Activated T-cell treated with anti-CD3 and anti-CD28 coated beads, Interleukin-2, amount 50 U/mL, for 24 hours (primary cell): ENCODE measurements around the gene ZAP70.
"Not testable (repeated sequence)": the region's sequence is repeated elsewhere in the genome, so short reads cannot be mapped to it uniquely, and the experiment has no call there.

ENCODE experiments used
- DNase-seq: peaks from one replicate; pipeline ENCODE4 v3.0.0-alpha.2; 2020
- H3K27ac Mint-ChIP-seq: 2 replicates; pipeline ENCODE4 v1.8.0; 2020; ENCODE audit warnings: mild to moderate bottlenecking, mixed read lengths
- H3K27me3 Mint-ChIP-seq: 2 replicates; pipeline ENCODE4 v1.8.0; 2020; ENCODE audit warnings: mixed read lengths
- H3K36me3 Mint-ChIP-seq: 2 replicates; pipeline ENCODE4 v1.8.0; 2020; ENCODE audit warnings: low read depth, mixed read lengths
- H3K4me1 Mint-ChIP-seq: 2 replicates; pipeline ENCODE4 v1.8.0; 2020; ENCODE audit warnings: low read depth, mixed read lengths
- H3K4me3 Mint-ChIP-seq: 2 replicates; pipeline ENCODE4 v1.8.0; 2020; ENCODE audit warnings: mild to moderate bottlenecking, moderate library complexity, mixed read lengths
- H3K9me3 Mint-ChIP-seq: 2 replicates; pipeline ENCODE4 v1.8.0; 2020; ENCODE audit warnings: mixed read lengths

ZAP70 gene

GRCh38 chr2:97706708-97707345 lies 6.5 kb upstream of the ZAP70 start:
- Mint-ChIP-seq H3K36me3 (peaks cover 2% of the 10 kb centered on the region), H3K27ac (no peak overlapping the region), H3K4me1 (peaks cover 19% of the 10 kb centered on the region), H3K9me3 (no peaks in the 10 kb centered on the region), H3K4me3 (no peak overlapping the region), H3K27me3 (no peaks in the 10 kb centered on the region)
- peak; percentile 6 for DNase-seq

DNA sequence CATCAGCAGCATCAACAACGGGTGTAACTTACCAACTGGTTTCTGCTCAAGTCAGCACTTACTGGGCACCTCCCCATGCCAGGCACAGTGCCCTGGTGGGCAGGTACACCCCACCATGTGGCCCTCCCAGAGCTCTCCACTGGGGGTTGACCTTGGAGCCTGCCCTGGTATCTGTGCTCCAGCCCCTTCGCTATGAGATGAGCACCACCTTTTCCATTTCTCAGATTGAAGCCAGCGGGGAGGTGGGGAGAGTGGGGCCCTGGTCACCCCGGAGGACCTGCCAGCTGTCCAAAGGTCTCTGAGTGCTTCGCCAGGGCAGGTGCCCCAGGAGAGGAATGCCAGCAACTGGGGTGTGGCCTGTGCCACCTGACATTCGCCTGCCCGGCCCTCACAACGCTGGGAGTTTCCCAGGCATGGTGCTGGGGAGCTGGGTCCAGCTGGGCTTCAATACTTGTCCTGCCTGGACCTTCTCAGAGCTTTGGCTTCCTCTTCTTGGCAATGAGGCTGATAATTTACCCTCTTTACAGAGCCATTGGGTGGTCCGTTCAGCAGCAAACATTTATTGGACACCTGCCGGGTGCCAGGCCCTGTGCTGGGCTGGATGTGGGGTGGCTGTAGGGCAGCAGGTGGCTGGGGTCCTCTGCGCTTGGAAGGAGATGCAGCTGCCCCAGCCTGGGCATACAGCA lies 5.9 kb upstream of the ZAP70 start:
- Mint-ChIP-seq H3K27me3 (no peaks in the 10 kb centered on the region), H3K4me1 (peaks cover 26% of the 10 kb centered on the region), H3K27ac (no peak overlapping the region), H3K9me3 (no peaks in the 10 kb centered on the region), H3K36me3 (peaks cover 2% of the 10 kb centered on the region), H3K4me3 (no peak overlapping the region)
- DNase-seq: peak; percentile 16

- peak; percentile 25 for DNase-seq
- Mint-ChIP-seq H3K27ac (no peak overlapping the region), H3K4me3 (no peak overlapping the region), H3K36me3 (peaks cover 2% of the 10 kb centered on the region), H3K4me1 (peaks cover 31% of the 10 kb centered on the region), H3K9me3 (no peaks in the 10 kb centered on the region), H3K27me3 (no peaks in the 10 kb centered on the region)
Measured at GRCh38 chr2:97708048-97708380, 5.4 kb upstream of the ZAP70 start.

DNA sequence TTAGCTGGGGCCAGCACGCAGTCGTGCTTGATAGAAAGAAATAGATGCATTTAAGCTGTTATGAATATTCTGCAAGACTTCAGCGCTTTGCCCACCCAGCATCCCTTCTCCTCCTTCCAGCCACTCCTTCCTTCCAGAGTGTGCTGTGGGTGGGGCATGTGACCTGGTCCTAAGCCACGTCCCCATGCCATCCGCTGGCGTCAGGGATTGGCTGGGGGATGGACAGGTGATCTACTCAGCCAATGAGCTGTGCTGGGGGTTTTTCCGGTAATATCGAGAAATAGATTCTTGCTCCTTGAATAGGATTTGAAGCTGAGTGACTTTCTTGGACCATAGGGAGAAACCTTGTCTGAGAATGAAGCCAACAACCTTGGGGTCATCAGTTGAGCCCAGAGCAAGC lies 4.8 kb upstream of the ZAP70 start:
- H3K27ac Mint-ChIP-seq: no peak overlapping the region
- H3K4me3 Mint-ChIP-seq: no peak overlapping the region
- H3K27me3 Mint-ChIP-seq: no peaks in the 10 kb centered on the region
- H3K9me3 Mint-ChIP-seq: no peaks in the 10 kb centered on the region
- peak; percentile 23 for DNase-seq
- peaks cover 36% of the 10 kb centered on the region for H3K4me1 Mint-ChIP-seq
- peaks cover 6% of the 10 kb centered on the region for H3K36me3 Mint-ChIP-seq

GRCh38 chr2:97711394-97711711 lies 2.0 kb upstream of the ZAP70 start:
- H3K9me3 Mint-ChIP-seq: no peaks in the 10 kb centered on the region
- H3K27me3 Mint-ChIP-seq: no peaks in the 10 kb centered on the region
- H3K4me1 Mint-ChIP-seq: peaks cover 56% of the 10 kb centered on the region
- H3K4me3 Mint-ChIP-seq: peak overlapping the region; percentile 98
- peak overlapping the region; percentile 99 for H3K27ac Mint-ChIP-seq
- H3K36me3 Mint-ChIP-seq: peaks cover 33% of the 10 kb centered on the region
- no peak for DNase-seq

DNA sequence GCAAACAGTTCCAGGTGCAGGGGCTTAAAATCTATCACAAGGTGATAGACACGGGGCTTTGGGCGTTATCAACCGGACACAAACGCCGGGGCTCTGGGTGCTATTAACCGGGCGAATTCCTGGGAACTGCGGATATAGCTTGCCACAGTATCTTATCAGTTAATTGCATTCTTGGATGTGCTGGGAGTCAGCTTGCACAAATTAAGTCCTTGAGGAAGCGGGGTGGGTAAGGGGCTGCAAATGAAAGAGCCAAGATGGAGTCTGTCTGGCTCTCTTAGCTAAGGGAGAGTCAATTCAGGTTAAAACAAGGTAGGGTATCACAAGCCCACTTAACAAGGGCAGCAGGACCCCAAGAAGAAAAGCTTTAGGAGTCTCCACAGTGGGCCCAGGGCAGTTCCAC lies 1.2 kb upstream of the ZAP70 start:
- Mint-ChIP-seq H3K27ac (peak overlapping the region; percentile 99), H3K4me3 (peak overlapping the region; percentile 98), H3K4me1 (peaks cover 63% of the 10 kb centered on the region), H3K36me3 (peaks cover 41% of the 10 kb centered on the region)
- not testable (repeated sequence) for H3K27me3 Mint-ChIP-seq, H3K9me3 Mint-ChIP-seq, DNase-seq

GRCh38 chr2:97712693-97713295 lies 582 bp upstream of the ZAP70 start:
- no peak for DNase-seq
- H3K4me1 Mint-ChIP-seq: peaks cover 68% of the 10 kb centered on the region
- H3K36me3 Mint-ChIP-seq: peaks cover 48% of the 10 kb centered on the region
- H3K9me3 Mint-ChIP-seq: no peaks in the 10 kb centered on the region
- H3K27ac Mint-ChIP-seq: peak overlapping the region; percentile 99
- no peaks in the 10 kb centered on the region for H3K27me3 Mint-ChIP-seq
- peak overlapping the region; percentile 98 for H3K4me3 Mint-ChIP-seq

GRCh38 chr2:97714084-97714949 lies 941 bp downstream of the ZAP70 start:
- Mint-ChIP-seq H3K27me3 (no peaks in the 10 kb centered on the region), H3K4me3 (peak overlapping the region; percentile 98), H3K36me3 (peaks cover 63% of the 10 kb centered on the region), H3K27ac (peak overlapping the region; percentile 99), H3K9me3 (no peaks in the 10 kb centered on the region), H3K4me1 (peaks cover 84% of the 10 kb centered on the region)
- DNase-seq: peak; percentile 69

DNA sequence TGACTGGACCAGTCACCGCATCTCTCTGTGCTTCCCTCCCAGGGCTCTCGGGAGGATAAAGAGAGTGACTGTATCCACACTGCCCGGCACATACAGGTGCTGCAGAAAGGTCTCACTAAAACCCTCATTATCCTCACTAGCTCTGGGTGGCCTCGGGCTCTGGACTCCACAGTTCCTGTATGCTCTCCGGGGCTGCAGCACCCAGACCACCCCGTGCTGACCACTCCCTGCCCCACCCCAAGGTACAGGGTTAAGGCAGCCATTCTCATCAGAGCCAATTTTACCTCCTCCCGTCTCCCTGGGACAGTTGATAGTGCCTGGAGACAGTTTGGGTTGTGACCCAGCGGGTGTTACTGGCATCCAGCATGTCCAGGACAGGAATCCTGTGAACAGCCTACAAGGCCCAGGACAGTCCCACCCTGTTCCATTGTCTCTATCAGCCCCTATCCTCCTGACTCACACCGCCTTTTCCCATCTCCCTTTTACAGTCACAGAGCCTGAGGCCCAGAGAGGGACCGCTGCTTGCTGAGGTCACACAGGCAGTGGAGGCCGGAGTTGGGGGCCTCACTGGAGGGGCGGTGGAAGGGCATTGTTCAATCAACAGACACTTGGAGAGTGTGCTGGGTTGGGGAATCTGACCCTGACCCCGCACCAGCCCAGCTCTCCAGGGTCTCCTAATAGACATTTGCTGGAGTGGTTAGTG lies 1.7 kb downstream of the ZAP70 start:
- Mint-ChIP-seq H3K4me3 (peak overlapping the region; percentile 98), H3K27ac (peak overlapping the region; percentile 99), H3K36me3 (peaks cover 69% of the 10 kb centered on the region), H3K4me1 (peaks cover 87% of the 10 kb centered on the region), H3K27me3 (no peaks in the 10 kb centered on the region), H3K9me3 (no peaks in the 10 kb centered on the region)
- DNase-seq: peak; percentile 35

GRCh38 chr2:97715951-97716694 lies 2.7 kb downstream of the ZAP70 start:
- no peaks in the 10 kb centered on the region for H3K27me3 Mint-ChIP-seq

DNA sequence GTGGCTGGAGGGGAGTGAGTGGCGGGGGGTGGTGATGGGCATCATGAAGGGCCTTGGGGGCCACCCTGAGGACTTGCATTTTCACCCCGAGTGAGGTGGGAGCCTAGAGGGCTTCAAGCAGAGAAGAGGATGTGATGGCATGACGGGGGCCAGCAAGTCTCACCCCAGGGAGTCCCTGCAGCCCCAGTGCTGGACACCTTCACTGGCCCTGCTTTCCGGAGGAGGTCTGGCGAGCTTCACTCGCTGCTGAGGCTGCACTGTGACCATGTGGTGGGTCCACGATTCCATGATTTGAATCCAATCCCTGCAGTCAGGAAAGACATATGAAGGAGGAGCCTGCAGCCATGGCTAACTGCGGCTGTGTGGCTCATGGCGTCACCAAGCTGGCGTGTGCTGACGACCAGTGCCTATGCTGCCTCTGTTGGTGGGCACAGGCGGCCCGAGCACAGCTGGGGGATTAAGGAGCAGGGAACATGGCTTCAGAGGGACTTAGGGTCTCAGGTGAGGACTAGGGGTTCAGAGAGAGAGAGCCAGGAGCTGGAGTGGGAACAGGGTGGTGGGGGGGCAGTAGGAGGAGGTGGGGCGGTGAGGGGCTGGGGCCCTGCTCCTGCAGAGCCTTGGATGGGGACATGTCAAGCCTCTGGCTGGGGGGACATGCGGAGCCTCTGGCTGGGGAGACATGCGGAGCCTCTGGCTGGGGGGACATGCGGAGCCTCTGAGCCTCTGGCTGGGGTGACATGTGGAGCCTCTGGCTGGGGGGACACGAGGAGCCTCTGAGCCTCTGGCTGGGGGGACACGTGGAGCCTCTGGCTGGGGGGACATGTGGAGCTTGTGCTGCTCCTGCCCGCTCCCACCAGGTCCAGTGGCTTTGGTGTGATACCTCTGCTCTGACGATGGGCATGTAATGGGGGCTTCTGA lies 3.6 kb downstream of the ZAP70 start:
- peaks cover 84% of the 10 kb centered on the region for H3K4me1 Mint-ChIP-seq
- no peaks in the 10 kb centered on the region for H3K9me3 Mint-ChIP-seq

More at GRCh38 chr2:97715951-97716694, 2.7 kb downstream of the ZAP70 start:
- peaks cover 79% of the 10 kb centered on the region for H3K36me3 Mint-ChIP-seq
- peak; percentile 29 for DNase-seq
- H3K4me3 Mint-ChIP-seq: peak overlapping the region; percentile 98
- H3K9me3 Mint-ChIP-seq: no peaks in the 10 kb centered on the region
- H3K4me1 Mint-ChIP-seq: peaks cover 89% of the 10 kb centered on the region
- peak overlapping the region; percentile 99 for H3K27ac Mint-ChIP-seq

GRCh38 chr2:97717613-97717995 lies 4.2 kb downstream of the ZAP70 start:
- peaks cover 84% of the 10 kb centered on the region for H3K4me1 Mint-ChIP-seq

More for the DNA sequence above, 3.6 kb downstream of the ZAP70 start:
- peak overlapping the region; percentile 99 for H3K27ac Mint-ChIP-seq
- H3K36me3 Mint-ChIP-seq: peaks cover 84% of the 10 kb centered on the region
- peak overlapping the region; percentile 98 for H3K4me3 Mint-ChIP-seq
- no peaks in the 10 kb centered on the region for H3K27me3 Mint-ChIP-seq
- peak; percentile 51 for DNase-seq

More at GRCh38 chr2:97717613-97717995, 4.2 kb downstream of the ZAP70 start:
- Mint-ChIP-seq H3K36me3 (peaks cover 90% of the 10 kb centered on the region), H3K27me3 (no peaks in the 10 kb centered on the region), H3K4me3 (peak overlapping the region; percentile 98), H3K27ac (peak overlapping the region; percentile 99), H3K9me3 (no peaks in the 10 kb centered on the region)
- no peak for DNase-seq
